Measurements from ENCODE around the gene IGFBP7. TPM values are rescaled to one million over a fixed set of nuclear protein-coding genes. Genes with fewer than 3 reads are reported as not detected.

IGFBP7 gene
- total RNA-seq, 1 donor from 2014 or later = not detected

- Mint-ChIP-seq H3K4me3 (no peak overlapping the region), H3K4me1 (no peaks in the 10 kb centered on the region)
- intact Hi-C loops (cut with micrococcal nuclease) = no loop called here
These were observed 11.8 kb downstream of the IGFBP7 start for GRCh38 chr4:57098415-57098814.

GRCh38 chr4:57097711-57098110 lies 12.5 kb downstream of the IGFBP7 start:
- no peak overlapping the region for H3K27ac Mint-ChIP-seq
- peaks cover 7% of the 10 kb centered on the region for H3K27me3 Mint-ChIP-seq
- no peak overlapping the region for H3K4me3 Mint-ChIP-seq
- intact Hi-C loops (cut with micrococcal nuclease) = no loop called here
- no peaks in the 10 kb centered on the region for H3K9me3 Mint-ChIP-seq
- H3K4me1 Mint-ChIP-seq = no peaks in the 10 kb centered on the region
- no peak for DNase-seq
- H3K36me3 Mint-ChIP-seq (ENCODE audit: low read depth) = no peaks in the 10 kb centered on the region

More at GRCh38 chr4:57098415-57098814, 11.8 kb downstream of the IGFBP7 start:
- Mint-ChIP-seq H3K27ac (no peak overlapping the region), H3K36me3 (ENCODE audit: low read depth) (no peaks in the 10 kb centered on the region), H3K27me3 (peaks cover 7% of the 10 kb centered on the region), H3K9me3 (no peaks in the 10 kb centered on the region)
- DNase-seq = no peak

- intact Hi-C loops (cut with micrococcal nuclease) = no loop called here
- Mint-ChIP-seq H3K27ac (no peak overlapping the region), H3K9me3 (no peaks in the 10 kb centered on the region), H3K4me1 (no peaks in the 10 kb centered on the region), H3K36me3 (ENCODE audit: low read depth) (no peaks in the 10 kb centered on the region), H3K27me3 (peaks cover 10% of the 10 kb centered on the region), H3K4me3 (no peak overlapping the region)
- DNase-seq = no peak
These were observed 14.2 kb downstream of the IGFBP7 start for GRCh38 chr4:57095956-57096355.

- Mint-ChIP-seq H3K27ac (no peak overlapping the region), H3K9me3 (no peaks in the 10 kb centered on the region)
These were observed 14.9 kb downstream of the IGFBP7 start for GRCh38 chr4:57095245-57095644.

GRCh38 chr4:57094832-57095223 lies 15.4 kb downstream of the IGFBP7 start:
- intact Hi-C loops (cut with micrococcal nuclease) = no loop called here
- H3K36me3 Mint-ChIP-seq (ENCODE audit: low read depth) = no peaks in the 10 kb centered on the region
- H3K9me3 Mint-ChIP-seq = no peaks in the 10 kb centered on the region

More at GRCh38 chr4:57095245-57095644, 14.9 kb downstream of the IGFBP7 start:
- Mint-ChIP-seq H3K36me3 (ENCODE audit: low read depth) (no peaks in the 10 kb centered on the region), H3K4me3 (no peak overlapping the region), H3K27me3 (peaks cover 10% of the 10 kb centered on the region), H3K4me1 (no peaks in the 10 kb centered on the region)
- intact Hi-C loops (cut with micrococcal nuclease) = no loop called here
- DNase-seq = no peak

GRCh38 chr4:57093845-57094831 lies 16.0 kb downstream of the IGFBP7 start:
- intact Hi-C loops (cut with micrococcal nuclease) = no loop called here
- peaks cover 15% of the 10 kb centered on the region for H3K27me3 Mint-ChIP-seq
- H3K9me3 Mint-ChIP-seq = no peaks in the 10 kb centered on the region
- H3K4me1 Mint-ChIP-seq = no peaks in the 10 kb centered on the region
- no peak for DNase-seq
- H3K4me3 Mint-ChIP-seq = no peak overlapping the region
- no peak overlapping the region for H3K27ac Mint-ChIP-seq
- H3K36me3 Mint-ChIP-seq (ENCODE audit: low read depth) = no peaks in the 10 kb centered on the region

More at GRCh38 chr4:57094832-57095223, 15.4 kb downstream of the IGFBP7 start:
- H3K27ac Mint-ChIP-seq = no peak overlapping the region
- no peak overlapping the region for H3K4me3 Mint-ChIP-seq
- H3K27me3 Mint-ChIP-seq = peaks cover 14% of the 10 kb centered on the region
- no peak for DNase-seq
- no peaks in the 10 kb centered on the region for H3K4me1 Mint-ChIP-seq

GRCh38 chr4:57091657-57092162 lies 18.5 kb downstream of the IGFBP7 start:
- no peak overlapping the region for H3K27ac Mint-ChIP-seq
- no peaks in the 10 kb centered on the region for H3K36me3 Mint-ChIP-seq (ENCODE audit: low read depth)
- H3K4me1 Mint-ChIP-seq = no peaks in the 10 kb centered on the region
- H3K27me3 Mint-ChIP-seq = peaks cover 14% of the 10 kb centered on the region
- H3K4me3 Mint-ChIP-seq = no peak overlapping the region
- intact Hi-C loops (cut with micrococcal nuclease) = no loop called here
- DNase-seq = no peak
- no peaks in the 10 kb centered on the region for H3K9me3 Mint-ChIP-seq

GRCh38 chr4:57090079-57090478 lies 20.1 kb downstream of the IGFBP7 start:
- no peak overlapping the region for H3K27ac Mint-ChIP-seq
- H3K4me1 Mint-ChIP-seq = no peaks in the 10 kb centered on the region
- peaks cover 17% of the 10 kb centered on the region for H3K27me3 Mint-ChIP-seq
- no peaks in the 10 kb centered on the region for H3K9me3 Mint-ChIP-seq
- no peak for DNase-seq
- H3K4me3 Mint-ChIP-seq = no peak overlapping the region
- intact Hi-C loops (cut with micrococcal nuclease) = no loop called here
- no peaks in the 10 kb centered on the region for H3K36me3 Mint-ChIP-seq (ENCODE audit: low read depth)

- intact Hi-C loops (cut with micrococcal nuclease) = no loop called here
- H3K27ac Mint-ChIP-seq = no peak overlapping the region
- no peak overlapping the region for H3K4me3 Mint-ChIP-seq
- H3K36me3 Mint-ChIP-seq (ENCODE audit: low read depth) = no peaks in the 10 kb centered on the region
- no peaks in the 10 kb centered on the region for H3K4me1 Mint-ChIP-seq
- H3K9me3 Mint-ChIP-seq = no peaks in the 10 kb centered on the region
- no peak for DNase-seq
- H3K27me3 Mint-ChIP-seq = peaks cover 17% of the 10 kb centered on the region
These were observed 20.6 kb downstream of the IGFBP7 start for GRCh38 chr4:57089549-57089948.

- H3K4me3 Mint-ChIP-seq = no peak overlapping the region
- H3K27me3 Mint-ChIP-seq = peaks cover 18% of the 10 kb centered on the region
- H3K9me3 Mint-ChIP-seq = no peaks in the 10 kb centered on the region
- H3K36me3 Mint-ChIP-seq (ENCODE audit: low read depth) = no peaks in the 10 kb centered on the region
- no peaks in the 10 kb centered on the region for H3K4me1 Mint-ChIP-seq
- DNase-seq = no peak
- H3K27ac Mint-ChIP-seq = no peak overlapping the region
- intact Hi-C loops (cut with micrococcal nuclease) = no loop called here
These were observed 24.0 kb downstream of the IGFBP7 start for GRCh38 chr4:57086031-57086723.

GRCh38 chr4:57085278-57085677 lies 24.9 kb downstream of the IGFBP7 start:
- H3K27ac Mint-ChIP-seq = no peak overlapping the region
- intact Hi-C loops (cut with micrococcal nuclease) = no loop called here
- DNase-seq = no peak
- H3K9me3 Mint-ChIP-seq = no peaks in the 10 kb centered on the region
- H3K4me3 Mint-ChIP-seq = no peak overlapping the region
- no peaks in the 10 kb centered on the region for H3K4me1 Mint-ChIP-seq
- H3K36me3 Mint-ChIP-seq (ENCODE audit: low read depth) = no peaks in the 10 kb centered on the region
- peaks cover 18% of the 10 kb centered on the region for H3K27me3 Mint-ChIP-seq

- no peak for DNase-seq
- Mint-ChIP-seq H3K4me3 (no peak overlapping the region), H3K9me3 (no peaks in the 10 kb centered on the region), H3K36me3 (ENCODE audit: low read depth) (no peaks in the 10 kb centered on the region), H3K27ac (no peak overlapping the region), H3K27me3 (peaks cover 13% of the 10 kb centered on the region), H3K4me1 (no peaks in the 10 kb centered on the region)
- intact Hi-C loops (cut with micrococcal nuclease) = no loop called here
These were observed 25.8 kb downstream of the IGFBP7 start for GRCh38 chr4:57084360-57084759.

- H3K4me1 Mint-ChIP-seq = no peaks in the 10 kb centered on the region
- no peaks in the 10 kb centered on the region for H3K36me3 Mint-ChIP-seq (ENCODE audit: low read depth)
- intact Hi-C loops (cut with micrococcal nuclease) = no loop called here
These were observed 27.1 kb downstream of the IGFBP7 start for GRCh38 chr4:57083090-57083489.

More at GRCh38 chr4:57083090-57083489, 27.1 kb downstream of the IGFBP7 start:
- H3K9me3 Mint-ChIP-seq = no peaks in the 10 kb centered on the region
- H3K27me3 Mint-ChIP-seq = peaks cover 13% of the 10 kb centered on the region
- DNase-seq = no peak
- H3K27ac Mint-ChIP-seq = no peak overlapping the region
- H3K4me3 Mint-ChIP-seq = no peak overlapping the region
